Peyer's patch (tissue), 4 donors: ENCODE results near the gene MISP.

Source experiments
- CTCF ChIP-seq, 6 experiments: fragments of 450-650 bp in 4 of 6; fragments of 200-600 bp in 2 of 6; sonication (generic) in 1 of 6; IDR thresholded peaks; one replicate each; pipeline ENCODE4 v1.5.1; 2017 to 2019; ENCODE audit warnings: antibody characterized with exemption in 6 of 6, mild to moderate bottlenecking in 3 of 6, moderate library complexity in 1 of 6
- POLR2A ChIP-seq, 2 donors: fragments of 450-650 bp; IDR thresholded peaks; one replicate each; pipeline ENCODE4 v1.5.1; 2017; ENCODE audit warnings: antibody characterized with exemption in 2 of 2, mild to moderate bottlenecking in 2 of 2, moderate library complexity in 2 of 2

- TF ChIP-seq POLR2A (IDR thresholded peaks at IDR 0.05) = no peak
- no peak for TF ChIP-seq CTCF (IDR thresholded peaks at IDR 0.05)
Measured at GRCh38 chr19:778910-779653, 28.2 kb downstream of the MISP start.
